Suprapubic skin (tissue), 3 donors: Measurements from ENCODE around the gene CHN2.

Experiments used
- POLR2A ChIP-seq, 2 donors: fragments of 450-650 bp; IDR thresholded peaks; one replicate each; pipeline ENCODE4 v1.6.1; 2017; ENCODE audit warnings: antibody characterized with exemption in 2 of 2, mild to moderate bottlenecking in 2 of 2, moderate library complexity in 2 of 2
- TF ChIP-seq, protein P1 (sequence below), 2 donors: fragments of 200-600 bp in 1 of 2; fragments of 450-650 bp in 1 of 2; sonication (generic) in 1 of 2; IDR thresholded peaks; one replicate each; pipeline ENCODE4 v1.5.1; 2016 to 2019; ENCODE audit warnings: antibody characterized with exemption in 2 of 2, mild to moderate bottlenecking in 1 of 2, moderate library complexity in 1 of 2

DNA sequence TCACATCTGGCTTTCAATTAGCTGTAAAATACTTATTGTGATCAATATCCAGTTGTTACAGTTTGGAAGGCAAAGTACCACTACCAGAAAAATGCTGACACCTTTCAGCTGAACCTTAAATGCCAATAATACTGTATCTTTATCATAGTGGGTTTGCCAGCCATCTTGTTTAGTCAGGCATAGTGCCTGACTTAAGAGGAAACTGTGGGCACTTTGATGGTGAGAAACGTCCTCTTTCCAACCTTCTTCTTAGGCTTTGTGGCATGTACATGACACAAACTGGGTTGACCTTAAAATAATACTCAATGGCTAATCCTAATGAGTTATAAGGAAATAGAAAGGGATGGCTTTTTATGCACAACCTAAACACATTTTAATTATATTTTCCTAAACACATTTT is 316.8 kb downstream of the CHN2 start:
- TF ChIP-seq, protein P1, sequence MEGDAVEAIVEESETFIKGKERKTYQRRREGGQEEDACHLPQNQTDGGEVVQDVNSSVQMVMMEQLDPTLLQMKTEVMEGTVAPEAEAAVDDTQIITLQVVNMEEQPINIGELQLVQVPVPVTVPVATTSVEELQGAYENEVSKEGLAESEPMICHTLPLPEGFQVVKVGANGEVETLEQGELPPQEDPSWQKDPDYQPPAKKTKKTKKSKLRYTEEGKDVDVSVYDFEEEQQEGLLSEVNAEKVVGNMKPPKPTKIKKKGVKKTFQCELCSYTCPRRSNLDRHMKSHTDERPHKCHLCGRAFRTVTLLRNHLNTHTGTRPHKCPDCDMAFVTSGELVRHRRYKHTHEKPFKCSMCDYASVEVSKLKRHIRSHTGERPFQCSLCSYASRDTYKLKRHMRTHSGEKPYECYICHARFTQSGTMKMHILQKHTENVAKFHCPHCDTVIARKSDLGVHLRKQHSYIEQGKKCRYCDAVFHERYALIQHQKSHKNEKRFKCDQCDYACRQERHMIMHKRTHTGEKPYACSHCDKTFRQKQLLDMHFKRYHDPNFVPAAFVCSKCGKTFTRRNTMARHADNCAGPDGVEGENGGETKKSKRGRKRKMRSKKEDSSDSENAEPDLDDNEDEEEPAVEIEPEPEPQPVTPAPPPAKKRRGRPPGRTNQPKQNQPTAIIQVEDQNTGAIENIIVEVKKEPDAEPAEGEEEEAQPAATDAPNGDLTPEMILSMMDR (IDR thresholded peaks at IDR 0.05) = no peak
- TF ChIP-seq POLR2A (IDR thresholded peaks at IDR 0.05) = no peak
